Measurements from ENCODE around the gene TEC. TPM values are rescaled to one million over a fixed set of nuclear protein-coding genes. Genes with fewer than 3 reads are reported as not detected.

The TEC gene
- total and polyA plus RNA-seq, 7 experiments from 2014 or later = 0.91 to 5.8 (median 2.5) TPM

- peaks cover 0 to 11% (median 0%) of the 10 kb centered on the region in 7 donors for H3K4me1 Mint-ChIP-seq
- Histone ChIP-seq H3K27ac (ENCODE audit: low read depth, low read length) (no peak overlapping the region), H3K27me3 (ENCODE audit: control insufficient read depth in 2 of 2, insufficient read depth in 2 of 2, low read length in 2 of 2) (no peaks in the 10 kb centered on the region), H3K9me3 (ENCODE audit: control insufficient read depth in 2 of 3, low read length in 3 of 3) (no peaks in the 10 kb centered on the region), H3K36me3 (ENCODE audit: control insufficient read depth in 2 of 3, insufficient read depth in 3 of 3, low read length in 3 of 3) (no peaks in the 10 kb centered on the region), H3K4me3 (ENCODE audit: low read length) (no peak overlapping the region), H3K4me1 (ENCODE audit: control insufficient read depth in 2 of 2, insufficient read depth in 2 of 2, low read length in 2 of 2) (no peaks in the 10 kb centered on the region)
- H3K9me3 Mint-ChIP-seq = peaks cover 0 to 3% (median 0%) of the 10 kb centered on the region in 11 donors
- no peak overlapping the region for H3K4me3 Mint-ChIP-seq
- ATAC-seq (no peak), DNase-seq (no peak)
- H3K36me3 Mint-ChIP-seq = peaks cover 0 to 14% (median 4%) of the 10 kb centered on the region in 5 donors
- H3K27me3 Mint-ChIP-seq = peaks cover 0 to 5% (median 0%) of the 10 kb centered on the region in 5 donors
- intact Hi-C loops (cut with micrococcal nuclease) = no loop called here
- POLR2A ChIA-PET = interaction anchor here (1.3 kb wide), 1 partner anchor 11 kb away, joined by 4 read pairs; no protein-coding TSS in a partner anchor
- CTCF ChIA-PET = no interaction called here
- H3K27ac Mint-ChIP-seq = no peak overlapping the region
Measured at GRCh38 chr4:48254381-48255071, 15.1 kb downstream of the TEC start.

- ATAC-seq (no peak), DNase-seq (no peak)
- no peak overlapping the region for H3K4me3 Mint-ChIP-seq
- intact Hi-C loops (cut with micrococcal nuclease) = no loop called here
- CTCF ChIA-PET = interaction anchor here (0.6 kb wide), 1 partner anchor 210 kb away, joined by 3 read pairs; no protein-coding TSS in a partner anchor
- H3K27ac ChIP-seq (ENCODE audit: low read depth, low read length) = no peak overlapping the region
- no peaks in the 10 kb centered on the region for H3K36me3 ChIP-seq (ENCODE audit: control insufficient read depth in 2 of 3, insufficient read depth in 3 of 3, low read length in 3 of 3)
- peaks cover 0 to 3% (median 0%) of the 10 kb centered on the region in 11 donors for H3K9me3 Mint-ChIP-seq
- H3K27me3 ChIP-seq (ENCODE audit: control insufficient read depth in 2 of 2, insufficient read depth in 2 of 2, low read length in 2 of 2) = no peaks in the 10 kb centered on the region
- H3K4me3 ChIP-seq (ENCODE audit: low read length) = no peak overlapping the region
- H3K36me3 Mint-ChIP-seq = peaks cover 0 to 14% (median 0%) of the 10 kb centered on the region in 5 donors
- POLR2A ChIA-PET = no interaction called here
- H3K4me1 Mint-ChIP-seq = peaks cover 0 to 11% (median 0%) of the 10 kb centered on the region in 7 donors
- peaks cover 0 to 5% (median 0%) of the 10 kb centered on the region in 5 donors for H3K27me3 Mint-ChIP-seq
- H3K9me3 ChIP-seq (ENCODE audit: control insufficient read depth in 2 of 3, low read length in 3 of 3) = no peaks in the 10 kb centered on the region
- H3K27ac Mint-ChIP-seq = no peak overlapping the region
- no peaks in the 10 kb centered on the region for H3K4me1 ChIP-seq (ENCODE audit: control insufficient read depth in 2 of 2, insufficient read depth in 2 of 2, low read length in 2 of 2)
Measured at GRCh38 chr4:48252313-48252712, 17.3 kb downstream of the TEC start.

GRCh38 chr4:48250980-48251379, 18.7 kb downstream of the TEC start:
- DNase-seq (no peak), ATAC-seq (no peak)
- Histone ChIP-seq H3K4me1 (ENCODE audit: control insufficient read depth in 2 of 2, insufficient read depth in 2 of 2, low read length in 2 of 2) (no peaks in the 10 kb centered on the region), H3K36me3 (ENCODE audit: control insufficient read depth in 2 of 3, insufficient read depth in 3 of 3, low read length in 3 of 3) (no peaks in the 10 kb centered on the region), H3K27ac (ENCODE audit: low read depth, low read length) (no peak overlapping the region), H3K27me3 (ENCODE audit: control insufficient read depth in 2 of 2, insufficient read depth in 2 of 2, low read length in 2 of 2) (no peaks in the 10 kb centered on the region), H3K9me3 (ENCODE audit: control insufficient read depth in 2 of 3, low read length in 3 of 3) (no peaks in the 10 kb centered on the region), H3K4me3 (ENCODE audit: low read length) (no peak overlapping the region)
- intact Hi-C loops (cut with micrococcal nuclease) = no loop called here
- Mint-ChIP-seq H3K27me3 (peaks cover 0 to 5% (median 0%) of the 10 kb centered on the region in 5 donors), H3K36me3 (peaks cover 0 to 14% (median 0%) of the 10 kb centered on the region in 5 donors), H3K27ac (no peak overlapping the region), H3K4me3 (no peak overlapping the region), H3K9me3 (peaks cover 0 to 3% (median 0%) of the 10 kb centered on the region in 11 donors), H3K4me1 (peaks cover 0 to 11% (median 0%) of the 10 kb centered on the region in 7 donors)
- ChIA-PET POLR2A (no interaction called here), CTCF (no interaction called here)

- ChIA-PET CTCF (no interaction called here), POLR2A (no interaction called here)
- peaks cover 0 to 11% (median 0%) of the 10 kb centered on the region in 7 donors for H3K4me1 Mint-ChIP-seq
- Histone ChIP-seq H3K4me1 (ENCODE audit: control insufficient read depth in 2 of 2, insufficient read depth in 2 of 2, low read length in 2 of 2) (no peaks in the 10 kb centered on the region), H3K9me3 (ENCODE audit: control insufficient read depth in 2 of 3, low read length in 3 of 3) (no peaks in the 10 kb centered on the region), H3K36me3 (ENCODE audit: control insufficient read depth in 2 of 3, insufficient read depth in 3 of 3, low read length in 3 of 3) (no peaks in the 10 kb centered on the region), H3K27me3 (ENCODE audit: control insufficient read depth in 2 of 2, insufficient read depth in 2 of 2, low read length in 2 of 2) (no peaks in the 10 kb centered on the region), H3K27ac (ENCODE audit: low read depth, low read length) (no peak overlapping the region), H3K4me3 (ENCODE audit: low read length) (no peak overlapping the region)
- peaks cover 0 to 7% (median 0%) of the 10 kb centered on the region in 11 donors for H3K9me3 Mint-ChIP-seq
- DNase-seq (no peak), ATAC-seq (no peak)
- intact Hi-C loops (cut with micrococcal nuclease) = no loop called here
- H3K36me3 Mint-ChIP-seq = peaks cover 0 to 14% (median 0%) of the 10 kb centered on the region in 5 donors
- H3K27ac Mint-ChIP-seq = no peak overlapping the region
- H3K27me3 Mint-ChIP-seq = peaks cover 0 to 5% (median 0%) of the 10 kb centered on the region in 5 donors
- no peak overlapping the region for H3K4me3 Mint-ChIP-seq
Measured at GRCh38 chr4:48250343-48250742, 19.3 kb downstream of the TEC start.

GRCh38 chr4:48249378-48249777, 20.3 kb downstream of the TEC start:
- DNase-seq (no peak), ATAC-seq (no peak)
- Histone ChIP-seq H3K27me3 (ENCODE audit: control insufficient read depth in 2 of 2, insufficient read depth in 2 of 2, low read length in 2 of 2) (no peaks in the 10 kb centered on the region), H3K9me3 (ENCODE audit: control insufficient read depth in 2 of 3, low read length in 3 of 3) (no peaks in the 10 kb centered on the region), H3K36me3 (ENCODE audit: control insufficient read depth in 2 of 3, insufficient read depth in 3 of 3, low read length in 3 of 3) (no peaks in the 10 kb centered on the region), H3K27ac (ENCODE audit: low read depth, low read length) (no peak overlapping the region), H3K4me1 (ENCODE audit: control insufficient read depth in 2 of 2, insufficient read depth in 2 of 2, low read length in 2 of 2) (no peaks in the 10 kb centered on the region), H3K4me3 (ENCODE audit: low read length) (no peak overlapping the region)
- peaks cover 0 to 10% (median 0%) of the 10 kb centered on the region in 11 donors for H3K9me3 Mint-ChIP-seq
- CTCF ChIA-PET = no interaction called here
- H3K4me3 Mint-ChIP-seq = no peak overlapping the region
- no peak overlapping the region for H3K27ac Mint-ChIP-seq
- H3K27me3 Mint-ChIP-seq = peaks cover 0 to 5% (median 0%) of the 10 kb centered on the region in 5 donors
- POLR2A ChIA-PET = no interaction called here
- intact Hi-C loops (cut with micrococcal nuclease) = no loop called here
- peaks cover 0 to 11% (median 0%) of the 10 kb centered on the region in 7 donors for H3K4me1 Mint-ChIP-seq
- H3K36me3 Mint-ChIP-seq = peaks cover 0 to 17% (median 4%) of the 10 kb centered on the region in 5 donors

- CTCF ChIA-PET = no interaction called here
- H3K27ac Mint-ChIP-seq = no peak overlapping the region
- DNase-seq = no peak
Measured at GRCh38 chr4:48248559-48248953, 21.1 kb downstream of the TEC start.

More at GRCh38 chr4:48248559-48248953, 21.1 kb downstream of the TEC start:
- Histone ChIP-seq H3K9me3 (ENCODE audit: control insufficient read depth in 2 of 3, low read length in 3 of 3) (no peaks in the 10 kb centered on the region), H3K4me1 (ENCODE audit: control insufficient read depth in 2 of 2, insufficient read depth in 2 of 2, low read length in 2 of 2) (no peaks in the 10 kb centered on the region), H3K27me3 (ENCODE audit: control insufficient read depth in 2 of 2, insufficient read depth in 2 of 2, low read length in 2 of 2) (no peaks in the 10 kb centered on the region), H3K36me3 (ENCODE audit: control insufficient read depth in 2 of 3, insufficient read depth in 3 of 3, low read length in 3 of 3) (no peaks in the 10 kb centered on the region), H3K27ac (ENCODE audit: low read depth, low read length) (no peak overlapping the region), H3K4me3 (ENCODE audit: low read length) (no peak overlapping the region)
- Mint-ChIP-seq H3K36me3 (peaks cover 0 to 21% (median 10%) of the 10 kb centered on the region in 5 donors), H3K9me3 (peaks cover 0 to 10% (median 0%) of the 10 kb centered on the region in 11 donors), H3K4me3 (no peak overlapping the region), H3K27me3 (no peaks in the 10 kb centered on the region), H3K4me1 (peaks cover 0 to 7% (median 0%) of the 10 kb centered on the region in 7 donors)
- intact Hi-C loops (cut with micrococcal nuclease) = no loop called here
- no peak for ATAC-seq
- POLR2A ChIA-PET = no interaction called here
